ENCODE data around the gene C1orf159.
A peak's percentile ranks its signal among the peaks of the same experiment; 100 is the strongest.
"Not testable (repeated sequence)": the region's sequence is repeated elsewhere in the genome, so short reads cannot be mapped to it uniquely, and the experiment has no call there.

C1orf159 gene

GRCh38 chr1:1085911-1086841, 29.7 kb downstream of the C1orf159 start:
- no peak for DNase-seq (ENCODE audit: low read depth)
- no peak overlapping the region for H3K4me3 ChIP-seq (ENCODE audit: low read depth, low read length)

DNA sequence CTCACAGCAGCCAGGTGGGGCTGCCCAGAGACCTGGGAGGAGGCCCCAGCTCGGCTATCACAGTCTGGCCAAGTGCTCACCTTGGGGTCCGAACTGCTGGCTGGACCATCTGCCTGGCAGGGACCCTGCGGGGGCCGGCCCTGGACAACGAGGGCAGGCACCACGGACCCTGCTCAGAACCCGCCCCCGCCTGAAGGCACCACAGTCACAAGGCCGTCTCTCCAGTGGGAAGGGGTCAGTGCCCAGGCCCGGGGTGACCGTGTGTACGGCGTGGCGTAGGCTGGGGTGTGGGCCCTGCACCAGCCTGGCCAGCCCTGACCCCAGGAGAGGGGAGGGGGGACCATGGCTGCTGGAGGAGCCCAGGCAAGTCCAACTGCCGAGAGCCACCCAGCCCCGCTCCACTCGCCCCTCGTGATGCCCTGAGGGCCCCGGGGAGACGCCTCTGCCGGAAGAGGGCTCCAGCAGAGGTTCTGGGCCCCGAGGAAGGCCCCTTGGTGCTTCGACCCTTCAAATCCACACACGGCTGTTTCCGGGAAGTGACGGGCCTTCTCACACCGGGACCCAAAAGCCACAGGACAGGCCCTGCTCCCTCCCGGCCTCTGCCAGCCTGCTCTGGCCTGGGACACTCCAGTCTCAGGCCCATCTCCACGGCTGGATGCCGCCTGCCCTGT, 30.6 kb downstream of the C1orf159 start:
- DNase-seq (ENCODE audit: low read depth), result no peak
- H3K4me3 ChIP-seq (ENCODE audit: low read depth, low read length), result no peak overlapping the region

GRCh38 chr1:1084372-1085170, 31.3 kb downstream of the C1orf159 start:
- H3K4me3 ChIP-seq (ENCODE audit: low read depth, low read length), result no peak overlapping the region

GRCh38 chr1:1083416-1084371, 32.2 kb downstream of the C1orf159 start:
- DNase-seq (ENCODE audit: low read depth), result no peak
- no peak overlapping the region for H3K4me3 ChIP-seq (ENCODE audit: low read depth, low read length)

More at GRCh38 chr1:1084372-1085170, 31.3 kb downstream of the C1orf159 start:
- no peak for DNase-seq (ENCODE audit: low read depth)

- no peak for DNase-seq (ENCODE audit: low read depth)
Measured at GRCh38 chr1:1082776-1083415, 33.0 kb downstream of the C1orf159 start.

GRCh38 chr1:1082239-1082775, 33.6 kb downstream of the C1orf159 start:
- no peak overlapping the region for H3K4me3 ChIP-seq (ENCODE audit: low read depth, low read length)
- no peak for DNase-seq (ENCODE audit: low read depth)

More at GRCh38 chr1:1082776-1083415, 33.0 kb downstream of the C1orf159 start:
- no peak overlapping the region for H3K4me3 ChIP-seq (ENCODE audit: low read depth, low read length)

DNA sequence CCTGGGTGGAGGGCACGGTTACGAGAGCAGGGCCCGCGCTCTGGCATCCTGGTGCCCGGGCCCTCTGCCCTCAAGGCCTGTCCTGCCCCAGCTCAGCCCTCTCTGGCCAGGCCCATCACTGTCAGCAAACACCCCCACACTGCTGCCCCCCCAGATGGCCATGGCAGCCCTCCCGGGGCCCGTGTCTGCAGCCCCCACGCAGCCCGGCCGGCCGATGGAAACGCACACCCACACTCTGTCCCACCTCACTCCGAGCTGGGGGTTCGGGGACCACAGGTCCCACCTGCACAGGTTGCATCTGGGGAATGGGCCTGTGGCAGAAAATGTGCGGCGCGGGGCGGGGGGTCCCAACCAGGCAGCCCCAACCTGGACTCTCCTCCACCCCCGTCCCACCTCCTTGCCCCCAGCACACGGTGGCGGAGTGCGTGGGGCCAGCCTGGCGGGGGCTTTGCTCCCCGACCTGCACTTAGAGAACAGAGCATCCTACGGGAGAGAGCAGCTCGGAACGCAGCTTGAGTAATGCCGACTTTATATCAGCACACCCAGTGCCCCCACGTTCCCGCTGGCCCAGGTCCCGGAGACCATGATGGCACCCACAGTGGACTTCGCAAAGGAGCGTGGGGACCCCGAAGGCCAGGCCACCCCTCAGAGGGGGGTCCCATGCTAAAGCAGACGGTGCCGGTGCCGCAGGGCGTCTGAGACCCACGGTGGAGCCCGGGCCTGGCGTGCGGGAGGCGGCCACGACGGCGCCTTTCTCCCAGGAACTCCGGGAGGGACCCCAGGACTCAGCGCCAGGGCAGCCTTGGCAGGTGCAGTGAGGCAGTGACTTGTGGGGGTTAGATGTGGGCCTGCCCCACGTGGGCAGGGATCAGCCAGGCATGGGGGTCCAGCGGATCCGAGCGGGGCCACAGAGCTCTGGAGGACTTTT, 34.3 kb downstream of the C1orf159 start:
- no peak for DNase-seq (ENCODE audit: low read depth)
- H3K4me3 ChIP-seq (ENCODE audit: low read depth, low read length), result no peak overlapping the region

GRCh38 chr1:1080951-1081310, 35.0 kb downstream of the C1orf159 start:
- DNase-seq (ENCODE audit: low read depth), result no peak
- no peak overlapping the region for H3K4me3 ChIP-seq (ENCODE audit: low read depth, low read length)

GRCh38 chr1:1080122-1080757, 35.6 kb downstream of the C1orf159 start:
- H3K4me3 ChIP-seq (ENCODE audit: low read depth, low read length), result peak overlapping the region; percentile 27
- no peak for DNase-seq (ENCODE audit: low read depth)

DNA sequence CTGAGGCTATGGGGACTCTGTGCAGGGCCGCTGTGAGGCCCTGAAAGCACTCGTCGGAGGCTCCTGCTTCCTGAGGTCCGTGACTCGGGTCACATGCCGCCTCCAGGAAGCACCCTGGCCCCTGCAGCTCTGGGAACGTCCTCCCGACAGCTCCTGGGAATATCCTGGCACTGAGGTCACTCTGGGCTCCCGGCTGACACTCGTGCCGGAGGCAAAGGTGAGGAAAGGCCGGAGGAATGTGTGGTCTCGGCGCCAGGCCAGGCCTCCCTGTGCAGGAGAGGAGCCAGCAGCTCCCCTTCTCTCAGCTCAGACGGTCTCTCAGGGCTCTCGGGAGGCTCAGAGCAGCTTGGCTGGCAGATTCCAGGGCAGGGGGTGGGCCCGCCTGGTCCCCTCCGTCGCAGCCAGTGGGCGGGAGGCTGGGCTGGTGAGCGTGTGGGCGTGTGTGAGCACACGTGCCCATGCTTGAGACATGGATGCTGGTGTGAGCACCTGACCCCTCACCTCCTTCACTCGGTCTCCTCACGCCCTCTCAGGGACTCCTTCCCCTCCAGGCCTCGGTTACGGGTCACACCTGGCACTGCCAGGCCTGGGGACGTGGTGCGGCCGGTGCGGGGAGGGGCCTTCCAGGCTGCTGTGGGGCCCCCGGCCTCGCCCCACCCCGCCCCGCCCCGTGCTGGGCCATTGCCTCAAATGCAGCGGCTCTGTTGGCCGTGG, 36.3 kb downstream of the C1orf159 start:
- peak overlapping the region; percentile 27 for H3K4me3 ChIP-seq (ENCODE audit: low read depth, low read length)
- peak; percentile 48 for DNase-seq (ENCODE audit: low read depth)

- DNase-seq (ENCODE audit: low read depth); H3K4me3 ChIP-seq (ENCODE audit: low read depth, low read length): not testable (repeated sequence)
Measured at GRCh38 chr1:1077396-1077795, 38.5 kb downstream of the C1orf159 start.

- H3K4me3 ChIP-seq (ENCODE audit: low read depth, low read length), result no peak overlapping the region
- DNase-seq (ENCODE audit: low read depth), result no peak
Measured at GRCh38 chr1:1075148-1075935, 40.5 kb downstream of the C1orf159 start.

DNA sequence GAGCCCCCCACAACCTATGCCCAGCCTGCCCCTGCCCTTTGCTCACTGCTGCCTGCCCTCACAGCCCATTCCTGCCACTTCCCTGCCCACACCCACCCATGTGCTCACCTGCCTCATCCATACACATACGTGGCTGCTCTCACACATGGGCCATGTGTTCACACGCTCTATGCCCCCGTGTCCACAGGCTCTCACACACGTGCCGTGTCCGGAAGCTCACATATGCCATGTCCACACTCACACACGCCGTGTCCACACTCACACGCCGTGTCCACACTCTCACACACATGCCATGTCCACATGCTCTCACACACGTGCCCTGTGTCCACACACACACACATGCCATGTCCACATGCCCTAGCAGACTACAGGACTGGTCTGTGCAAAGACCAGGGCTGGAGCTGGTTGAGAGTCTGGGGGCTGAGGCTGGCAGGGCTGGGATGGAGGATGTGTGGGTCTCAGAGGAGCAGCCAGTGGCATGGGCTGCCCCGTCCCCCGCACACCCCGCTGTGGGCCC, 41.2 kb downstream of the C1orf159 start:
- no peak for DNase-seq (ENCODE audit: low read depth)
- H3K4me3 ChIP-seq (ENCODE audit: low read depth, low read length), result no peak overlapping the region

DNA sequence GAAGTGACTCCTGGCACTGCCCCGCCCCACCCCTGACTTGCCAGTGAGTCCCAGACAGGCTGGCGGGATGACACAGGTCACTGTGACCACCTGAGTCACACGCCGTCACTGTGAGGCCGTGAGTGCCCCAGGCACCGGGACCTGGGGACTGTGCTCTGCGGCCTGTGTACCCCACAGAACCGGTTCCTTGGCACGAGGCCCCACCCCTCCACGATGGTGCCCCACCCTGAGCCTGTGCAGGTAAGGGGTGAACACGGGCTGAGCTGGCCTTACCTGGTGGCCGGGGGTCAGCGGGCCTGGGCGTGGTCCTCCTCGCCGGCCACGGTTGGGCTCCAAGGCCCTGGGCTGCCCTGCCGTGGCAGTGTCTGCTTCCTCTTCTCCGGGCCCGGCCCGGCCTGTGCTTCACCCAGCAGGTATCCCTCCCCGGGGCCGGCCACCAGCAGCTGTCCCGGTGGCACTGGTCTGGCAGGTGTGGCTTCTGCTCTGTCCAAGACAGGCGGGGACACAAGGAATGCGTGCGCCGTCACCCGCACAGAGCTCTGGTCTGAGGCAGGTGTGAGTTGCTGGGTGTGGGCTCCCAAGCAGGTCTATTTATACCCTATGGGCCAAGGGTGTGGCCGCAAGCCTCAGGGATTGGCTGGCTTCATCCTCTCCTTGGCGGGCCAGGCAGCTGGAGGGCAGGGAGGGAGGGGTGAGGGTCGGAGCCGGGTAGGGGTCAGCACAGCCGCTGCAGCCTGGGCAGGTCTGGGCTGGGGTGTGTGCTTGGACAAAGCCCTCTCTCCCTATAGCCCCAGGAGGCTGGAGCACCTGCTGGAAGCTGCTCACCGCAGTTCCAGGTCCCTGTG, 41.9 kb downstream of the C1orf159 start, which contains the start of gene RNF223:
TSS of gene RNF223 (minus strand) at position 564 of the 845 bp plus-strand sequence. CDS start 1,740 bp downstream, outside the sequence.
- no peak for DNase-seq (ENCODE audit: low read depth)
- no peak within 1 kb of the TSS for H3K4me3 ChIP-seq (ENCODE audit: low read depth, low read length)

Measured in skeletal muscle cell (primary cell).